Endodermal cell (in vitro differentiated cells): Measurements from ENCODE around the gene DYNC1H1. TPM values are rescaled to one million over a fixed set of nuclear protein-coding genes. Genes with fewer than 3 reads are reported as not detected.

Experiments used
- DNase-seq: peaks from one replicate; pipeline ENCODE4 v3.0.0-alpha.2; 2017
- H3K27ac ChIP-seq: 2 replicates; pipeline ENCODE4 v1.5.1; 2013; ENCODE audit warnings: mild to moderate bottlenecking, low read depth, low read length, moderate library complexity
- H3K27me3 ChIP-seq: 2 replicates; pipeline ENCODE4 v1.6.1; 2013; ENCODE audit warnings: mild to moderate bottlenecking, low read length, moderate library complexity; ENCODE audit not compliant: insufficient read depth, control insufficient read depth, poor library complexity, severe bottlenecking
- H3K36me3 ChIP-seq: 2 replicates; pipeline ENCODE4 v1.7.0; 2013; ENCODE audit warnings: mild to moderate bottlenecking, low read length, moderate library complexity; ENCODE audit not compliant: control insufficient read depth, insufficient read depth
- H3K4me1 ChIP-seq: one replicate; pipeline ENCODE4 v1.7.0; 2013; ENCODE audit warnings: low read length; ENCODE audit not compliant: control insufficient read depth, insufficient read depth
- H3K4me3 ChIP-seq: 2 replicates; pipeline ENCODE4 v1.5.1; 2013; ENCODE audit warnings: mild to moderate bottlenecking, low read length, moderate library complexity
- H3K9ac ChIP-seq: 2 replicates; pipeline ENCODE4 v1.6.1; 2013; ENCODE audit warnings: mild to moderate bottlenecking, low read length, moderate library complexity; ENCODE audit not compliant: poor library complexity, severe bottlenecking; ENCODE audit errors: extremely low read depth
- H3K9me3 ChIP-seq: 2 replicates; pipeline ENCODE4 v1.6.1; 2013; ENCODE audit warnings: mild to moderate bottlenecking, low read length, moderate library complexity; ENCODE audit not compliant: control insufficient read depth
- H3K27ac Mint-ChIP-seq: 2 replicates; pipeline ENCODE4 v1.8.0; 2020; ENCODE audit warnings: mixed read lengths
- H3K27me3 Mint-ChIP-seq: 2 replicates; pipeline ENCODE4 v1.8.0; 2021; ENCODE audit warnings: mild to moderate bottlenecking, mixed read lengths; ENCODE audit not compliant: insufficient read depth
- H3K36me3 Mint-ChIP-seq: 2 replicates; pipeline ENCODE4 v1.8.0; 2020; ENCODE audit warnings: low read depth, mixed read lengths
- H3K4me1 Mint-ChIP-seq: 2 replicates; pipeline ENCODE4 v1.8.0; 2020; ENCODE audit warnings: mixed read lengths
- H3K4me3 Mint-ChIP-seq: 2 replicates; pipeline ENCODE4 v1.8.0; 2020; ENCODE audit warnings: mild to moderate bottlenecking, moderate library complexity, mixed read lengths
- H3K9me3 Mint-ChIP-seq: 2 replicates; pipeline ENCODE4 v1.8.0; 2020; ENCODE audit warnings: mild to moderate bottlenecking, mixed read lengths
- WGBS, 2 experiments: methylation state at CpG; one replicate each; pipeline versions ENCODE4 v1.1.5 to v1.1.7; 2013; ENCODE audit warnings: missing lambda C conversion rate in 2 of 2, mixed read lengths in 1 of 2; ENCODE audit not compliant: insufficient coverage in 1 of 2, insufficient read length in 1 of 2; 5-methylcytosine and 5-hydroxymethylcytosine counted together
- total RNA-seq, 2 donors: library from RNA; stranded (reverse); fragmentation: NEBNext Ultra II Directional in 1 of 2; extraction: Animal tissue kit (Norgen Biotek cat#: 25700) in 1 of 2; gene quantifications; 2 replicates in 1 of 2; 3 replicates in 1 of 2; pipeline ENCODE4 v1.2.1, GENCODE V29; 2021
- TF ChIP-seq, protein P1 (sequence below): fragments of 200-600 bp; sonication (generic); conservative IDR thresholded peaks from 2 replicates; pipeline ENCODE4 v1.5.0; 2021; ENCODE audit warnings: antibody characterized with exemption, mild to moderate bottlenecking

DYNC1H1 gene
- total RNA-seq, 2 donors from 2014 or later: 438 to 443 TPM

DNA sequence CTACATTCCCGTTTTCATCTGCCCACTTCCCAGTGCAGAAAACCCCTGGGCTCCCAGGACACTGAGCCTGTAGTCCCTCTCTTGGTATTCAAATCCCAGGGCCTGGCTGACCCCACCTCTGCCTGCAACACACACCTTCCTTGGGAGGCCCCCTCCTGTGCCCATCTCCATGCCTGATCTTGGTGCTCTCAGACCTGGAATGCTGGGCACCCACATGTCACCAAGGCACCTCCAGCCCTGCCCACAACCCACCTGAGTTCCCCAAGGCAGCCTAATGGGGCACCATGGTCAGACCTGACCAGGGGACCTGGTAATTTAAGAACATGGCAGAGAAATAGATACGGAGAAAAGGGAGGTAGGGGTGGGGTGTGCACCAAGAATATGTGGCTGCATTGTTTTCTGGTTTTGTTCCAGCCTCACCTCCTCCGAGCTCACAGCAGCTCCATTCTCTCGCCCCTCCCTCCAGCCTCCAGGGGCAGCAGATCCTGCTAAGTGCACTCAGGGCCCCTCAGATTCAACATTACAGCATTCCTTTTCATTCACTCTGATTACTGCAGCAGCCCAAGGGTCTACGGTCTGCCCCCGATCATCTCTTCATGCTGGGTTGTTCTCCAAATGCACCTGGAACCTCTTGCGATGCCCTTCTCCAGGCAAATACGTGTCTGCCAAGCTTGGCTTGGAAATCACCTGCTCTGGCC is 131.6 kb downstream of the DYNC1H1 start:
- no peaks in the 10 kb centered on the region for H3K27me3 ChIP-seq
- H3K4me1 ChIP-seq: peaks cover 8% of the 10 kb centered on the region
- Mint-ChIP-seq H3K4me3 (no peak overlapping the region), H3K36me3 (no peaks in the 10 kb centered on the region), H3K9me3 (no peaks in the 10 kb centered on the region), H3K27ac (peak overlapping the region; percentile 31), H3K27me3 (peaks cover 2% of the 10 kb centered on the region), H3K4me1 (peaks cover 17% of the 10 kb centered on the region)
- no peak overlapping the region for H3K9ac ChIP-seq
- 70 to 74% methylated on average over 5 to 8 of the region's 8 CpGs for WGBS, 2 experiments
- H3K27ac ChIP-seq: no peak overlapping the region
- TF ChIP-seq, protein P1, sequence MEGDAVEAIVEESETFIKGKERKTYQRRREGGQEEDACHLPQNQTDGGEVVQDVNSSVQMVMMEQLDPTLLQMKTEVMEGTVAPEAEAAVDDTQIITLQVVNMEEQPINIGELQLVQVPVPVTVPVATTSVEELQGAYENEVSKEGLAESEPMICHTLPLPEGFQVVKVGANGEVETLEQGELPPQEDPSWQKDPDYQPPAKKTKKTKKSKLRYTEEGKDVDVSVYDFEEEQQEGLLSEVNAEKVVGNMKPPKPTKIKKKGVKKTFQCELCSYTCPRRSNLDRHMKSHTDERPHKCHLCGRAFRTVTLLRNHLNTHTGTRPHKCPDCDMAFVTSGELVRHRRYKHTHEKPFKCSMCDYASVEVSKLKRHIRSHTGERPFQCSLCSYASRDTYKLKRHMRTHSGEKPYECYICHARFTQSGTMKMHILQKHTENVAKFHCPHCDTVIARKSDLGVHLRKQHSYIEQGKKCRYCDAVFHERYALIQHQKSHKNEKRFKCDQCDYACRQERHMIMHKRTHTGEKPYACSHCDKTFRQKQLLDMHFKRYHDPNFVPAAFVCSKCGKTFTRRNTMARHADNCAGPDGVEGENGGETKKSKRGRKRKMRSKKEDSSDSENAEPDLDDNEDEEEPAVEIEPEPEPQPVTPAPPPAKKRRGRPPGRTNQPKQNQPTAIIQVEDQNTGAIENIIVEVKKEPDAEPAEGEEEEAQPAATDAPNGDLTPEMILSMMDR: no peak
- no peaks in the 10 kb centered on the region for H3K36me3 ChIP-seq
- no peaks in the 10 kb centered on the region for H3K9me3 ChIP-seq
- peak; percentile 75 for DNase-seq
- no peak overlapping the region for H3K4me3 ChIP-seq

DNA sequence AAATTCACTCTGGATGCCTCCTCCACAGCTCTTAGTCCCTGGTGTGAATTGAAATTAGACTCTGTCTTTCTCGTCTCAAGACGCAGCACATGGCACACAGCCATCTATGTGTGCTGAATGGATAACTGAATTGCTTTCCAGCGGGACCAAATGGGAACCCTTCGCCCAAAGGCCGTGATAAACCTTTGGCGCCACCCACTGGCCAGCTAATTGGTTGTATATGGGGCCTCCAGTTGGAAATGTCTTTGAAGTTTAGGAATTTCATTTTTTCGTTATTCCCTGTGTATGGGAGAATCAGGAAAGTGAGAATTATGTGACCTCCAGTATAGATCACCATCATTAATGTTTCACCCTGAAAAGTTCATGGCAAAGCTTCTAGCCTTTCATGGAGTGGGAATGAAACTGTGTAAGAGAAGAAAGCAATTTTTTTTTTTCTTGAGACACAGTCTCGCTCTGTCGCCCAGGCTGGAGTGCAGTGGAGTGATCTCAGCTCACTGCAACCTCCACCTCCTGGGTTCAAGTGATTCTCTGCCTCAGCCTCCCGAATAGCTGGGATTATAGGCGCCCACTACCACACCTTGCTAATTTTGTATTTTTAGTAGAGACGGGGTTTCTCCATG is 132.3 kb downstream of the DYNC1H1 start:
- no peaks in the 10 kb centered on the region for H3K9me3 ChIP-seq

DNA sequence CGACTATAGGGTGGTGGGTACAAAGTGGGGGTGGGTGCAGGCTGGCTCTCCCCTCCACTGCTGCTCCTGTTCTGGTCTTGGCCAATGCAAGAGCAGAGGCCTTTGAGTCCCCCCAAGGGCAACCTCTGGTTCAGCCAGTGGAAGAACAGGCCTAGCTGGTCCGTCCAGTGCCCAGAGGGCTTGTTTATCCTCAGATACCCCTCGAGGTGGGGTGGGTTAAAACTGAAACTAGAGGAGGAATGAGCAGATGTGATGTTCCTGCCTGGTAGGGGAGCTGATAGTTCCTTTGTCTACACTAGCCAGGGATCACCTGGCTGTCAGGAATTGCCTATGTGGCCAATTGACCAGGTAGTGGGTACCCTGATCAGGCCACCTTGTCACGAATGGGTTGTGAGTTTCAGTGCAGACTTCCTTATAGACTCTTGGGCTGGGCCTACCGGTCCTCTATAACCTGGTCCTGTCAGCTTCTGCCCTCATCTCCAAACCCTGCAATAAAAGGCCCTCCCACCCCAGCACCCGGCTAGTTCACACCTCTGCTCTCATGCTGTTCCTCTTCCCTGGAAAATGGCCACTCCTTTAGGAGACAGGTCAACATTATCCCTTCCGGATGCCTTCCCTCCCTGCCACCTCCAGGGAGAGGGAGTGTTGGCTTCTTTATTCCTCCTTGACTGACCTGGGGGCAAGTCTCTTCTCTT is 133.2 kb downstream of the DYNC1H1 start:
- H3K4me3 ChIP-seq: no peak overlapping the region
- H3K36me3 Mint-ChIP-seq: no peaks in the 10 kb centered on the region
- peaks cover 17% of the 10 kb centered on the region for H3K4me1 Mint-ChIP-seq

More for the DNA sequence above, 132.3 kb downstream of the DYNC1H1 start:
- Histone ChIP-seq H3K4me1 (peaks cover 8% of the 10 kb centered on the region), H3K4me3 (no peak overlapping the region), H3K27me3 (no peaks in the 10 kb centered on the region), H3K9ac (no peak overlapping the region), H3K27ac (no peak overlapping the region), H3K36me3 (no peaks in the 10 kb centered on the region)
- 37 to 43% methylated on average over 8 to 12 of the region's 12 CpGs for WGBS, 2 experiments
- Mint-ChIP-seq H3K9me3 (no peaks in the 10 kb centered on the region), H3K4me1 (peaks cover 17% of the 10 kb centered on the region), H3K36me3 (no peaks in the 10 kb centered on the region), H3K27me3 (peaks cover 2% of the 10 kb centered on the region), H3K4me3 (no peak overlapping the region), H3K27ac (peak overlapping the region; percentile 70)
- DNase-seq: peak; percentile 93
- TF ChIP-seq, protein P1: peak; percentile 86

More for the DNA sequence above, 133.2 kb downstream of the DYNC1H1 start:
- H3K27me3 ChIP-seq: no peaks in the 10 kb centered on the region
- H3K4me1 ChIP-seq: peaks cover 8% of the 10 kb centered on the region
- no peak overlapping the region for H3K9ac ChIP-seq
- DNase-seq: peak; percentile 77
- H3K27me3 Mint-ChIP-seq: peaks cover 2% of the 10 kb centered on the region
- peak overlapping the region; percentile 72 for H3K27ac Mint-ChIP-seq
- TF ChIP-seq, protein P1: no peak
- H3K9me3 ChIP-seq: no peaks in the 10 kb centered on the region
- 67 to 69% methylated on average over 4 to 7 of the region's 7 CpGs for WGBS, 2 experiments
- no peaks in the 10 kb centered on the region for H3K36me3 ChIP-seq
- no peak overlapping the region for H3K27ac ChIP-seq
- H3K9me3 Mint-ChIP-seq: no peaks in the 10 kb centered on the region
- no peak overlapping the region for H3K4me3 Mint-ChIP-seq
